K562 (cell line): ENCODE data around the gene EIF2S2. TPM values are rescaled to one million over a fixed set of nuclear protein-coding genes. Genes with fewer than 3 reads are reported as not detected.

Experiments
- ARID3A ChIP-seq: IDR thresholded peaks from 2 replicates; pipeline ENCODE4 v1.6.1; 2012; ENCODE audit warnings: low read depth, low read length, improper control_type of control experiment, borderline replicate concordance
- CC2D1A ChIP-seq: fragments of 450-650 bp; IDR thresholded peaks from 2 replicates; pipeline ENCODE4 v1.6.1; 2017; ENCODE audit warnings: mild to moderate bottlenecking
- FOS ChIP-seq: IDR thresholded peaks from 3 replicates; pipeline ENCODE4 v1.6.1; 2011; ENCODE audit not compliant: insufficient read length; ENCODE audit errors: extremely low read depth
- KDM5B ChIP-seq: fragments of 200-600 bp; sonication (generic); IDR thresholded peaks from 2 replicates; pipeline ENCODE4 v1.6.1; 2012; ENCODE audit warnings: low read depth, mild to moderate bottlenecking, moderate library complexity, low read length, control low read depth, inconsistent platforms; ENCODE audit not compliant: insufficient replicate concordance
- L3MBTL2 ChIP-seq: fragments of 450-650 bp; IDR thresholded peaks from 2 replicates; pipeline ENCODE4 v1.6.1; 2016; ENCODE audit warnings: mild to moderate bottlenecking, moderate library complexity
- NFE2L1 ChIP-seq: fragments of 450-650 bp; IDR thresholded peaks from 2 replicates; pipeline ENCODE4 v1.6.1; 2016; ENCODE audit warnings: missing genetic modification characterization, low read depth, mild to moderate bottlenecking, missing compliant biosample characterization, moderate library complexity, borderline replicate concordance
- PHF21A ChIP-seq: fragments of 450-650 bp; IDR thresholded peaks from 2 replicates; pipeline ENCODE4 v1.6.1; 2017; ENCODE audit warnings: low read depth, borderline replicate concordance
- POLR3A ChIP-seq: IDR thresholded peaks from 2 replicates; pipeline ENCODE4 v1.6.1; 2011; ENCODE audit warnings: borderline replicate concordance, mild to moderate bottlenecking, moderate library complexity; ENCODE audit not compliant: insufficient read length, insufficient read depth; ENCODE audit errors: extremely low read depth
- PREB ChIP-seq: sonication (generic); formaldehyde crosslinking; IDR thresholded peaks from 2 replicates; pipeline ENCODE4 v1.8.1; 2023; ENCODE audit warnings: mild to moderate bottlenecking, missing genetic modification reagents
- SMARCC2 ChIP-seq: fragments of 450-650 bp; IDR thresholded peaks from 2 replicates; pipeline ENCODE4 v1.6.1; 2017; ENCODE audit warnings: antibody characterized with exemption, moderate library complexity, mild to moderate bottlenecking, low read depth
- TAF9B ChIP-seq: fragments of 450-650 bp; IDR thresholded peaks from 2 replicates; pipeline ENCODE4 v1.6.1; 2018; ENCODE audit warnings: mild to moderate bottlenecking; ENCODE audit not compliant: partially characterized antibody
- TEAD2 ChIP-seq: fragments of 450-650 bp; IDR thresholded peaks from 2 replicates; pipeline ENCODE4 v1.6.1; 2016; ENCODE audit warnings: missing genetic modification characterization, control low read depth, missing compliant biosample characterization
- ZBTB5 ChIP-seq: fragments of 450-650 bp; IDR thresholded peaks from 2 replicates; pipeline ENCODE4 v1.6.1; 2017; ENCODE audit warnings: antibody characterized with exemption
- ZNF140 ChIP-seq: fragments of 250-450 bp; sonication (Bioruptor Pico); IDR thresholded peaks from 2 replicates; pipeline ENCODE4 v1.8.0; 2021; ENCODE audit warnings: moderate library complexity, mild to moderate bottlenecking, inconsistent platforms
- ZNF347 ChIP-seq: fragments of 450-650 bp; formaldehyde crosslinking; IDR thresholded peaks from 2 replicates; pipeline ENCODE4 v1.4.0; 2020; ENCODE audit warnings: low read depth, mild to moderate bottlenecking, moderate library complexity
- ZNF449 ChIP-seq: fragments of 250-450 bp; sonication (Bioruptor Pico); IDR thresholded peaks from 2 replicates; pipeline ENCODE4 v1.8.0; 2022; ENCODE audit warnings: moderate library complexity, mild to moderate bottlenecking, inconsistent platforms
- ZNF518B ChIP-seq: fragments of 250-450 bp; sonication (Bioruptor Pico); IDR thresholded peaks from 2 replicates; pipeline ENCODE4 v1.5.0; 2021; ENCODE audit warnings: mild to moderate bottlenecking, moderate library complexity
- ZZZ3 ChIP-seq: fragments of 450-650 bp; IDR thresholded peaks from 2 replicates; pipeline ENCODE4 v1.6.1; 2016; ENCODE audit warnings: antibody characterized with exemption, mild to moderate bottlenecking, moderate library complexity
- polyA plus RNA-seq, 8 experiments: library from polyadenylated mRNA; depleted of rRNA in 4 of 8; stranded (reverse) in 5 of 8; unstranded in 3 of 8; fragments of >200 nt; fragmentation: Nextera tagmentation in 2 of 8; fragmentation: Illumina TruSeq in 1 of 8; extraction: Ambion mirVana in 2 of 8; extraction: Trizol in 1 of 8; gene quantifications; 2 replicates each; pipeline versions ENCODE4 v1.2.1 to v1.2.3, GENCODE V29; 2011 to 2014; ENCODE audit warnings: inconsistent platforms in 1 of 8, missing spikeins in 1 of 8
- total RNA-seq, 7 experiments: library from RNA; depleted of rRNA in 6 of 7; stranded (reverse); fragments of >200 nt in 6 of 7; fragmentation: Illumina TruSeq in 2 of 7; extraction: Trizol in 2 of 7; gene quantifications; 2 replicates each; pipeline versions ENCODE4 v1.2.1 to v1.2.3, GENCODE V29; 2011 to 2021; ENCODE audit warnings: low replicate concordance in 1 of 7

EIF2S2 gene
- total and polyA plus RNA-seq, 9 of the 15 experiments (the other 6 are each of a cell fraction or from before 2014, with no cell fraction given) = 79.7 to 220 (median 154) TPM

- TF ChIP-seq ARID3A (no peak; the same call in 1 of the 2 replicates), ZNF449 (CRISPR knock-in tag) (no peak), TEAD2 (no peak), ZNF347 (CRISPR knock-in tag) (no peak), L3MBTL2 (peak; percentile 85), ZNF140 (CRISPR knock-in tag) (no peak), SMARCC2 (no peak), ZZZ3 (no peak), CC2D1A (peak; percentile 84; the same call in 1 of the 2 replicates), KDM5B (no peak), TAF9B (peak; percentile 46), POLR3A (no peak), ZBTB5 (no peak), PHF21A (no peak), FOS (no peak), ZNF518B (CRISPR knock-in tag) (no peak), NFE2L1 (tag) (no peak), PREB (no peak)
These were observed 26.5 kb downstream of the EIF2S2 start (continued) for GRCh38 chr20:34085544-34086040.
